IMR-90 (cell line): Measurements from ENCODE around the gene FAU. TPM values are rescaled to one million over a fixed set of nuclear protein-coding genes. Genes with fewer than 3 reads are reported as not detected.

Source experiments
- ATAC-seq: fragments of 200-7000 bp; cut with Tn5 transposase; 2 replicates; pipeline ENCODE4 v1.9.1; 2020; ENCODE audit warnings: low read depth, mild to moderate bottlenecking, moderate library complexity
- BruUV-seq: library from RNA; stranded (reverse); fragments of 400-500 nt; replicated peaks from 2 replicates; lab custom pipeline; 2021; lab: Mats Ljungman, UMichigan
- CTCF ChIA-PET: fragments of 300-600 bp; formaldehyde crosslinking; extraction: SDS; loops from one replicate; lab custom pipeline; 2021; ENCODE audit warnings: antibody characterized with exemption; lab: Yijun Ruan, JAX
- POLR2A ChIA-PET: fragments of 300-600 bp; sonication (Branson Sonifier 250); formaldehyde crosslinking; loops from one replicate; lab custom pipeline; 2022; ENCODE audit warnings: antibody characterized with exemption; ENCODE audit not compliant: unreplicated experiment; lab: Charles Lee
- DNase-seq: peaks from one replicate; pipeline ENCODE4 v3.0.0; 2013
- H2AFZ ChIP-seq: replicated peaks from 2 replicates; pipeline ENCODE3; 2013; ENCODE audit warnings: low read length, mild to moderate bottlenecking; ENCODE audit not compliant: poor library complexity
- H2AK5ac ChIP-seq: 2 replicates; pipeline ENCODE4 v1.6.1; 2013; ENCODE audit warnings: low read depth, low read length, inconsistent platforms
- H2AK9ac ChIP-seq: replicated peaks from 2 replicates; pipeline ENCODE3; 2013; ENCODE audit warnings: mild to moderate bottlenecking, low read depth, low read length, moderate library complexity; ENCODE audit not compliant: poor library complexity
- H2BK120ac ChIP-seq: 2 replicates; pipeline ENCODE4 v1.6.1; 2013; ENCODE audit warnings: low read depth, low read length, inconsistent platforms
- H2BK15ac ChIP-seq: 3 replicates; pipeline ENCODE4 v1.6.1; 2013; ENCODE audit warnings: low read depth, low read length, inconsistent platforms
- H2BK20ac ChIP-seq: 2 replicates; pipeline ENCODE4 v1.6.1; 2013; ENCODE audit warnings: low read depth, mild to moderate bottlenecking, inconsistent platforms, low read length, moderate library complexity
- H2BK5ac ChIP-seq: 2 replicates; pipeline ENCODE4 v1.6.1; 2013; ENCODE audit warnings: mild to moderate bottlenecking, low read depth, low read length, inconsistent platforms; ENCODE audit not compliant: poor library complexity, severe bottlenecking
- H3K14ac ChIP-seq: replicated peaks from 2 replicates; pipeline ENCODE4 v1.6.1; 2013; ENCODE audit warnings: low read depth, low read length, inconsistent platforms
- H3K18ac ChIP-seq: 2 replicates; pipeline ENCODE4 v1.6.1; 2013; ENCODE audit warnings: low read depth, low read length, control low read depth
- H3K23ac ChIP-seq: 2 replicates; pipeline ENCODE4 v1.6.1; 2013; ENCODE audit warnings: low read depth, low read length, inconsistent platforms
- H3K27ac ChIP-seq: 2 replicates; pipeline ENCODE4 v1.5.1; 2013; ENCODE audit warnings: mild to moderate bottlenecking, control low read depth, low read length; ENCODE audit not compliant: insufficient read depth
- H3K27me3 ChIP-seq: 2 replicates; pipeline ENCODE4 v1.6.1; 2013; ENCODE audit warnings: low read length; ENCODE audit not compliant: control insufficient read depth, insufficient read depth
- H3K36me3 ChIP-seq: 2 replicates; pipeline ENCODE4 v1.6.1; 2013; ENCODE audit warnings: low read length, mixed read lengths; ENCODE audit not compliant: control insufficient read depth, insufficient read depth
- H3K4ac ChIP-seq: 2 replicates; pipeline ENCODE4 v1.6.1; 2013; ENCODE audit warnings: low read depth, low read length, inconsistent platforms
- H3K4me1 ChIP-seq: 2 replicates; pipeline ENCODE4 v1.6.1; 2013; ENCODE audit warnings: low read length, mixed read lengths; ENCODE audit not compliant: control insufficient read depth, insufficient read depth
- H3K4me2 ChIP-seq: 2 replicates; pipeline ENCODE4 v1.6.1; 2013; ENCODE audit warnings: low read depth, mild to moderate bottlenecking, control low read depth, low read length, moderate library complexity
- H3K4me3 ChIP-seq: 2 replicates; pipeline ENCODE4 v1.5.1; 2013; ENCODE audit warnings: low read depth, mild to moderate bottlenecking, control low read depth, low read length, moderate library complexity; ENCODE audit not compliant: insufficient read depth
- H3K56ac ChIP-seq: 2 replicates; pipeline ENCODE4 v1.6.1; 2013; ENCODE audit warnings: low read length, inconsistent platforms; ENCODE audit not compliant: insufficient read depth; ENCODE audit errors: extremely low read depth
- H3K79me1 ChIP-seq, 2 experiments: 2 replicates each; pipeline ENCODE4 v1.6.1; 2013; ENCODE audit warnings: low read length in 2 of 2, inconsistent platforms in 1 of 2, low read depth in 1 of 2
- H3K9ac ChIP-seq: 2 replicates; pipeline ENCODE4 v1.6.1; 2013; ENCODE audit warnings: low read depth, low read length, control low read depth
- H3K9me1 ChIP-seq: 2 replicates; pipeline ENCODE4 v1.6.1; 2013; ENCODE audit warnings: low read length, inconsistent platforms; ENCODE audit not compliant: insufficient read depth
- H3K9me3 ChIP-seq: 2 replicates; pipeline ENCODE4 v1.6.1; 2013; ENCODE audit warnings: low read length; ENCODE audit not compliant: control insufficient read depth, insufficient read depth
- H4K20me1 ChIP-seq: 2 replicates; pipeline ENCODE4 v1.6.1; 2013; ENCODE audit warnings: low read length, inconsistent platforms; ENCODE audit not compliant: insufficient read depth
- H4K5ac ChIP-seq: 2 replicates; pipeline ENCODE4 v1.6.1; 2013; ENCODE audit warnings: mild to moderate bottlenecking, low read depth, low read length, control low read depth
- H4K8ac ChIP-seq, 2 experiments: 2 replicates each; pipeline ENCODE4 v1.6.1; 2013; ENCODE audit warnings: low read depth in 2 of 2, low read length in 2 of 2, control low read depth in 1 of 2, inconsistent platforms in 1 of 2
- H4K91ac ChIP-seq: 2 replicates; pipeline ENCODE4 v1.6.1; 2013; ENCODE audit warnings: low read depth, low read length, inconsistent platforms; ENCODE audit not compliant: insufficient read depth
- BHLHE40 ChIP-seq: fragments of 150-350 bp; IDR thresholded peaks from 2 replicates; pipeline ENCODE4 v1.6.1; 2016; ENCODE audit warnings: mild to moderate bottlenecking, low read depth, low read length
- CEBPB ChIP-seq: IDR thresholded peaks from 2 replicates; pipeline ENCODE4 v1.6.1; 2012; ENCODE audit warnings: low read depth, low read length, improper control_type of control experiment
- CHD1 ChIP-seq: IDR thresholded peaks from 2 replicates; pipeline ENCODE4 v1.6.1; 2012; ENCODE audit warnings: low read depth, low read length, improper control_type of control experiment
- FOS ChIP-seq: fragments of 150-350 bp; IDR thresholded peaks from 2 replicates; pipeline ENCODE4 v1.6.1; 2016; ENCODE audit warnings: low read depth, low read length
- MAFK ChIP-seq: IDR thresholded peaks from 2 replicates; pipeline ENCODE4 v1.6.1; 2012; ENCODE audit warnings: low read depth, low read length, improper control_type of control experiment
- MAZ ChIP-seq: IDR thresholded peaks from 2 replicates; pipeline ENCODE4 v1.6.1; 2012; ENCODE audit warnings: low read depth, mild to moderate bottlenecking, low read length, improper control_type of control experiment, moderate library complexity, borderline replicate concordance
- MXI1 ChIP-seq: IDR thresholded peaks from 2 replicates; pipeline ENCODE4 v1.6.1; 2012; ENCODE audit warnings: low read depth, mild to moderate bottlenecking, low read length, moderate library complexity, borderline replicate concordance
- NFE2L2 ChIP-seq: fragments of 150-350 bp; IDR thresholded peaks from 2 replicates; pipeline ENCODE4 v1.6.1; 2016; ENCODE audit warnings: low read depth, mild to moderate bottlenecking, low read length
- POLR2A ChIP-seq: IDR thresholded peaks from 2 replicates; pipeline ENCODE4 v1.6.1; 2012; ENCODE audit warnings: mild to moderate bottlenecking, low read depth, low read length
- RAD21 ChIP-seq: IDR thresholded peaks from 2 replicates; pipeline ENCODE4 v1.6.1; 2012; ENCODE audit warnings: low read length, improper control_type of control experiment
- RFX5 ChIP-seq: IDR thresholded peaks from 2 replicates; pipeline ENCODE4 v1.8.0; 2012; ENCODE audit warnings: low read depth, mild to moderate bottlenecking, low read length, moderate library complexity
- SMC3 ChIP-seq: fragments of 150-350 bp; IDR thresholded peaks from 2 replicates; pipeline ENCODE4 v1.6.1; 2016; ENCODE audit warnings: low read depth, mild to moderate bottlenecking, antibody characterized with exemption, low read length, moderate library complexity
- USF2 ChIP-seq: fragments of 150-350 bp; IDR thresholded peaks from 2 replicates; pipeline ENCODE4 v1.6.1; 2017; ENCODE audit warnings: mild to moderate bottlenecking, antibody characterized with exemption, low read length, low read depth
- WGBS, 2 experiments: methylation state at CpG; one replicate each; pipeline versions ENCODE4 v1.1.5 to v1.1.7; 2013; ENCODE audit warnings: missing lambda C conversion rate in 2 of 2; ENCODE audit not compliant: insufficient read length in 1 of 2; ENCODE audit errors: extremely low coverage in 2 of 2; 5-methylcytosine and 5-hydroxymethylcytosine counted together
- dilution Hi-C: fragments of 300-500 bp; cut with HindIII; formaldehyde crosslinking; loops from one replicate; pipeline ENCODE4 v1.14.3; 2018; ENCODE audit warnings: low sequenced_read_pairs; ENCODE audit not compliant: unreplicated experiment
- in situ Hi-C: fragments of 300-500 bp; cut with MboI; formaldehyde crosslinking; loops from 3 replicates; pipeline ENCODE4 v1.14.3; 2019; ENCODE audit warnings: low sequenced_read_pairs, inconsistent platforms, mixed read lengths
- intact Hi-C: fragments of 100-400 bp; cut with micrococcal nuclease; formaldehyde crosslinking; loops from 2 replicates; pipeline ENCODE4 v1.10.0; 2022
- polyA plus RNA-seq, 3 experiments: library from polyadenylated mRNA; depleted of rRNA; stranded (reverse); fragments of >200 nt; gene quantifications; 2 replicates each; pipeline ENCODE4 v1.2.3, GENCODE V29; 2012; ENCODE audit warnings: low replicate concordance in 1 of 3
- total RNA-seq: library from RNA; depleted of rRNA; stranded (reverse); fragments of >200 nt; gene quantifications from 2 replicates; pipeline ENCODE4 v1.2.3, GENCODE V29; 2012
- TF ChIP-seq, protein P1 (sequence below): conservative IDR thresholded peaks from 2 replicates; pipeline ENCODE4 v1.5.1; 2012; ENCODE audit warnings: mild to moderate bottlenecking, low read depth, low read length, improper control_type of control experiment

The FAU gene
- total and polyA plus RNA-seq, 2 of the 4 experiments (the other 2 are of a cell fraction), result 189 to 652 TPM

- POLR2A ChIA-PET, result interaction anchor here (0.8 kb wide), 1 partner anchor 11 kb away, joined by 4 read pairs; no protein-coding TSS in a partner anchor
- BruUV-seq, result TSS peak; percentile 9
- peak within 1 kb of the TSS; percentile 97 for H2AFZ ChIP-seq
- peak; percentile 64 for TF ChIP-seq BHLHE40
- peak; percentile 70; the same call in 1 of the 2 replicates for TF ChIP-seq MXI1
- TF ChIP-seq, protein P1, sequence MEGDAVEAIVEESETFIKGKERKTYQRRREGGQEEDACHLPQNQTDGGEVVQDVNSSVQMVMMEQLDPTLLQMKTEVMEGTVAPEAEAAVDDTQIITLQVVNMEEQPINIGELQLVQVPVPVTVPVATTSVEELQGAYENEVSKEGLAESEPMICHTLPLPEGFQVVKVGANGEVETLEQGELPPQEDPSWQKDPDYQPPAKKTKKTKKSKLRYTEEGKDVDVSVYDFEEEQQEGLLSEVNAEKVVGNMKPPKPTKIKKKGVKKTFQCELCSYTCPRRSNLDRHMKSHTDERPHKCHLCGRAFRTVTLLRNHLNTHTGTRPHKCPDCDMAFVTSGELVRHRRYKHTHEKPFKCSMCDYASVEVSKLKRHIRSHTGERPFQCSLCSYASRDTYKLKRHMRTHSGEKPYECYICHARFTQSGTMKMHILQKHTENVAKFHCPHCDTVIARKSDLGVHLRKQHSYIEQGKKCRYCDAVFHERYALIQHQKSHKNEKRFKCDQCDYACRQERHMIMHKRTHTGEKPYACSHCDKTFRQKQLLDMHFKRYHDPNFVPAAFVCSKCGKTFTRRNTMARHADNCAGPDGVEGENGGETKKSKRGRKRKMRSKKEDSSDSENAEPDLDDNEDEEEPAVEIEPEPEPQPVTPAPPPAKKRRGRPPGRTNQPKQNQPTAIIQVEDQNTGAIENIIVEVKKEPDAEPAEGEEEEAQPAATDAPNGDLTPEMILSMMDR, result no peak
- peak; percentile 97 for TF ChIP-seq POLR2A
- TF ChIP-seq MAFK, result no peak
- no peak for TF ChIP-seq CEBPB
- TF ChIP-seq USF2, result peak; percentile 39; the same call in 1 of the 2 replicates
- peak; percentile 11; the same call in 1 of the 2 replicates for TF ChIP-seq SMC3
- no peak; the same call in 1 of the 2 replicates for TF ChIP-seq FOS
- TF ChIP-seq MAZ, result peak; percentile 94
- no peak for TF ChIP-seq RFX5
- no peak for TF ChIP-seq RAD21
- TF ChIP-seq CHD1, result no peak
- TF ChIP-seq NFE2L2, result no peak
Observed at GRCh38 chr11:65095974-65096806, 25.7 kb downstream of the FAU start, which contains the start of gene VPS51. Gene VPS51, plus strand, starts transcription at chr11:65096214. Its CDS starts 37 bp downstream, at chr11:65096251.

More at GRCh38 chr11:65095974-65096806, 25.7 kb downstream of the FAU start, which contains the start of gene VPS51:
- Histone ChIP-seq H3K4me3 (peak within 1 kb of the TSS; percentile 41), H3K18ac (no peak within 1 kb of the TSS), H2BK120ac (no peak within 1 kb of the TSS), H3K9ac (peak within 1 kb of the TSS; percentile 53), H3K9me1 (peaks cover 4% of the 10 kb centered on the region; the same call in 1 of the 2 replicates), H3K79me1 (peaks cover 10 to 25% of the 10 kb centered on the region in 2 experiments), H3K56ac (no peak within 1 kb of the TSS), H3K4me1 (no peaks in the 10 kb centered on the region), H3K27me3 (no peaks in the 10 kb centered on the region), H4K8ac (peak within 1 kb of the TSS; percentile 99 to 100), H3K14ac (peak within 1 kb of the TSS; percentile 58; the same call in 1 of the 2 replicates), H2BK20ac (peak within 1 kb of the TSS; percentile 10; the same call in 1 of the 2 replicates), H3K36me3 (0 out of 2 replicates have a peak, but pooled peaks cover 2% of the 10 kb centered on the region), H4K91ac (peak within 1 kb of the TSS; percentile 59), H4K20me1 (no peaks in the 10 kb centered on the region), H3K4me2 (peak within 1 kb of the TSS; percentile 39), H3K9me3 (no peaks in the 10 kb centered on the region), H2BK15ac (no peak within 1 kb of the TSS), H4K5ac (peak within 1 kb of the TSS; percentile 89), H2BK5ac (no peak within 1 kb of the TSS), H3K23ac (no peak within 1 kb of the TSS), H3K27ac (peak within 1 kb of the TSS; percentile 15), H2AK9ac (peak within 1 kb of the TSS; percentile 95), H3K4ac (peak within 1 kb of the TSS; percentile 77), H2AK5ac (peak within 1 kb of the TSS; percentile 80)
- ATAC-seq (peak; percentile 99), DNase-seq (peak; percentile 90)
- dilution Hi-C loops, result no loop called here
- in situ Hi-C loops, result no loop called here
- intact Hi-C loops, result loop anchor here (1.0 to 5.0 kb wide), 2 partner anchors 12 to 179 kb away; partner anchors contain the start of genes ATG2A, CDCA5 and ZFPL1
- 0% methylated on average over 19 of the region's 52 CpGs; no CpG with 5 or more reads in 1 of the 2 experiments for WGBS, 2 experiments
- CTCF ChIA-PET, result interaction anchor here (3.9 kb wide), 1 partner anchor 15 kb away, joined by 15 read pairs; the partner anchor contains the start of gene TM7SF2
